HG02852 (cell line): ENCODE data around the gene SOX8.
"Not testable (repeated sequence)": the region's sequence is repeated elsewhere in the genome, so short reads cannot be mapped to it uniquely, and the experiment has no call there.

Experiments
- ATAC-seq: cut with Tn5 transposase; IDR thresholded peaks from one replicate; pipeline ENCODE4 v1.9.1; 2021; ENCODE audit warnings: mild to moderate bottlenecking, moderate library complexity; ENCODE audit not compliant: unreplicated experiment

The SOX8 gene

DNA sequence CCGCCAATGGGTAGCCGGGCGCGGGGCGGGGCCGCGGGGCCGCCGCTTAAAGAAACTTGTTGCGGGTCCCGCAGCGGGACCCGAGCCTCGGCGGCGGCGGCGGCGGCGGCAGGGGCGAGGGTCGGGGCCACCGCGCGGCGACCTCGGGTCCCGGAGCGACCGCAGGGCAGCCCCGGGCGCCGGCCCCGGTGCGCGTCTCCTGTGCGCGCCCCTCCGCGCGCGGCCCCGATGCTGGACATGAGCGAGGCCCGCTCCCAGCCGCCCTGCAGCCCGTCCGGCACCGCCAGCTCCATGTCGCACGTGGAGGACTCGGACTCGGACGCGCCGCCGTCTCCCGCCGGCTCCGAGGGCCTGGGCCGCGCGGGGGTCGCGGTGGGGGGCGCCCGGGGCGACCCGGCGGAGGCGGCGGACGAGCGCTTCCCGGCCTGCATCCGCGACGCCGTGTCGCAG is at the start of gene SOX8:
TSS of gene SOX8 (plus strand) at position 76 of the 450 bp plus-strand sequence. CDS start at position 229, 153 bp downstream.
- no peak for ATAC-seq

- no peak for ATAC-seq
Measured at GRCh38 chr16:932831-933330, 48.7 kb upstream of the SOX8 start.

DNA sequence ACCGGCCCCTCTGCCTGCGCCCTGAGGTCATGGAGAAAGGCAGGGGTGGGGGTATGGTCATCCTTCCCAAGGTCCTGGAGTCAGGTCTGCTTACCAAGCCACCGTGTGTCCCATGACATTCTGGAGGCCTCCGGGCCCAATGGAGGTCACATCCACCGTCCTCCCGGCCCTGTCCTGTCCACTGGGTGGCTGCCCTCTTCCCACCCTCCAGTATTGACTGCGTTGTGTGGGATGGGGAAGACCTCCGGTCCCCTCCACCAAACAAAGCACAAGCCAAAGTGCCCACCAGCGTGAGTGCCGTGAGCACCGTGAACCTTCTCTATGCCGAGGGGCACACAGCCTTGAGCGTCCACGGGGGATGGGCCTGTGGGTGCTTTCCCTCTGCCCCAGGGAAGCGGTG is 48.0 kb upstream of the SOX8 start:
- no peak for ATAC-seq

GRCh38 chr16:934178-934577 is 47.4 kb upstream of the SOX8 start:
- ATAC-seq = no peak

- no peak for ATAC-seq
Measured at GRCh38 chr16:935684-936083, 45.9 kb upstream of the SOX8 start.

GRCh38 chr16:937311-937710 is 44.3 kb upstream of the SOX8 start:
- ATAC-seq = no peak

- ATAC-seq = no peak
Measured at GRCh38 chr16:937723-938122, 43.8 kb upstream of the SOX8 start.

GRCh38 chr16:938136-938535 is 43.4 kb upstream of the SOX8 start:
- ATAC-seq = no peak

GRCh38 chr16:938752-939151 is 42.8 kb upstream of the SOX8 start:
- ATAC-seq = no peak

DNA sequence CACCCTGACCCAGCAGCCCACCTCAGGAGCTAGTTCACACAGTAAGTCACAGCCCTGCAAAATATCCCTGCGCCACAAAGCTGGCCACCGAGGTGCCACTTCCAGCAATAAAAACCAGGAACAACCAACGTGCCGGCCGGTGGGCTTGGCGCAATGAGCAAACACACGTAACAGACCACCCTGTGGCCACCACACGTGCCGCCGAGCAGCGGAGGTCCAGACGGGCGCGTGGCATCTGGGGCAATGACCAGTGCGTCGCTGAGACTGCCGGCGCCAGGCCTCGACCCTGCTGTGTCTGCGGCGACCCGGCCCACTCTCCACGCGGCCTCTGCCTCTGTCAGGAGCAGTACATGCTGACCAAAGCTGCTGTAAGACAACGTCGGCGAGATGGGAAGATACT is 42.3 kb upstream of the SOX8 start:
- no peak for ATAC-seq

DNA sequence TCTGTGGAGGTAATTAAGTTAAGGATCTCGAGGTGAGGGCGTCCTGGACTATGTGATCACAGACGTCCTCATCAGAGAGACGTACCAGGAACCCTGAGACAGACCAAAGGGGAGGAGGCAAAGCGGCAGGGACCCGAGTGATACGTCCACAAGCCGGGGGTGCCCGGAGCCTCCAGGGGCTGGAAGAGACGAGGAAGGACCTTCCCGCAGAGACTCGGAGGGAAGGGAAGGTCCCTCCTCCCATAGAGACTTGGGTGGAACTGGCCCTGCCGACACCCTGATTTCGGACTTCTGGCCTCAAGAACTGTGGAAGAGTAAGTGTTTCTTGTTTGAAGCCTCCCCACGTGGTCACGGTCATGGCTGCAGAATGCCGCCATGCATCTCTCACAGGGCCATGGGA is 41.6 kb upstream of the SOX8 start:
- no peak for ATAC-seq

DNA sequence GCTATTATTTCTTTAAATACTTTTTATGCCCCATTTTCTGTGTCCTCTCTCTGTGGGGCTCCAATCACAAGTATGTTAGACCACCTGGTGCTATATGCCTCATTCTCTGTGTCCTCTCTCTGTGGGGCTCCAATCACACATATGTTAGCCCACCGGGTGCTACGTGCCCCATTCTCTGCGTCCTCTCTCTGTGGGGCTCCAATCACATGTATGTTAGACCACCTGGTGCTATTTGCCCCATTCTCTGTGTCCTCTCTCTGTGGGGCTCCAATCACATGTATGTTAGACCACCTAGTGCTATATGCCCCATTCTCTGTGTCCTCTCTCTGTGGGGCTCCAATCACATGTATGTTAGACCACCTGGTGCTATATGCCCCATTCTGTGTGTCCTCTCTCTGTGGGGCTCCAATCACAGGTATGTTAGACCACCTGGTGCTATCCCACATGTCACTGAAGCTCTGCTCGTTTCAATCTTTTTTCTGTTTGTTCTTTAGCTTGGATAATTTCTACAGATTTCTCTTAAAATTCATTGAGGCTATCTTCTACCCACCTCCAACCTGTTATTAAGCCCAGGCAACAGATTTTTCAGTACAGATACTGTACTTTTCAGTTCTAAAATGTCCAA is 39.0 kb upstream of the SOX8 start:
- ATAC-seq = no peak

DNA sequence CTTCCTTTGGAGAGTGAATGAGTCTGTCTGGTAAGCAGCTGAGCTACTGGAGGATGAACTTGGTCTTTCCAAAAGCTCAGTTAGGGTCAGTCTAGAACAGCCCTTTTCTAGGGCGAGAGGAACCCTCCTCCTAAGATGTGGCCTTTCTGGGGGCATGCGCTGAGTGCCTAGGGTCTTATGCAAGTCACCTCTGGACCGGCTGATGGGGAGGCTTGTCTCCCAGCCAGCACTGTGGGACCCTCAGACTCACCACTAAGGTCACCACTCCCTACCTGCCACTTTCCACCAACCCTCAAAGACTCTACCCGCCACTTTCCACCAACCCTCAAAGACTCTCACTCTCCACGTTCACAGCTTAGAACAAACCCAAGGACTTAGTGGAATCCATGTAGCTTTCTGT is 37.6 kb upstream of the SOX8 start:
- no peak for ATAC-seq

GRCh38 chr16:945271-946047 is 36.1 kb upstream of the SOX8 start:
- no peak for ATAC-seq

- ATAC-seq = no peak
Measured at GRCh38 chr16:946048-946395, 35.5 kb upstream of the SOX8 start.

DNA sequence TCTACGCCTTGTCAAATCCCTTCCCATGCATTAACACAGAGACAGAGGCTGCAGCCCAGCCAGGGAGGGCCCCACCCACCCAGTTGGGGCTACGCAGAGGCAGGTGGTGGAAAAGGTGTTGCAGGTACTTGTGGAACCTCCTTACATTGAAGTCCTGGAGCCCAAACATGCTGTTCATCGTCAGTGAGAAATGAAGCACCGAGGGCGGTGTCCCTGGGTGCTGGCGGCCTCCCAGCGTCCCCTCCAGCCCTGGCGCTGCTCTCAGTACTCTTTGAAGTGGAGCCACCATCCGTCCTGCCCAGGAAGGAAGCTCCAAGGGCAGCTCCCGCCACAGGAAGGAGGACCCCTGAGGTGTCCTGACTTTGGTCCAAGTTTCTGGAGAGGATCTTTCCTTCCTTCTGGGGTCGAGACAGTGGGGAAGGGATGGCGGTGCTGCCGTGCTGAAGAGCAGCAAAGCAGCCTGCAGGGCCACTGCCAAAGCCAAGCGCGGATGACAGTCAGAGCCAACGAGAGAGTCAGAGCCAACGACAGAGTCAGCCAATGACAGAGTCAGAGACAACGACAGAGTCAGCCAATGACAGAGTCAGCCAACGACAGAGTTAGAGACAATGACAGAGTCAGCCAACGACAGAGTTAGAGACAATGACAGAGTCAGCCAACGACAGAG is 34.2 kb upstream of the SOX8 start:
- ATAC-seq = no peak

DNA sequence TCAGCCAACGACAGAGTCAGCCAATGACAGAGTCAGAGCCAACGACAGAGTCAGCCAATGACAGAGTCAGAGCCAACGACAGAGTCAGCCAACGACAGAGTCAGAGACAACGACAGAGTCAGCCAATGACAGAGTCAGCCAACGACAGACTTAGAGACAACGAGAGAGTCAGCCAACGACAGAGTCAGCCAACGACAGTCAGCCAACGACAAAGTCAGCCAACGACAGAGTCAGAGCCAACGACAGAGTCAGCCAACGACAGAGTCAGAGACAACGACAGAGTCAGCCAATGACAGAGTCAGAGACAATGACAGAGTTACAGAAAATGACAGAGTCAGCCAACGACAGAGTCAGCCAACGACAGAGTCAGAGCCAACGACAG is 33.7 kb upstream of the SOX8 start:
- not testable (repeated sequence) for ATAC-seq

- ATAC-seq = not testable (repeated sequence)
Measured at GRCh38 chr16:948767-949166, 32.8 kb upstream of the SOX8 start.

- ATAC-seq = not testable (repeated sequence)
Measured at GRCh38 chr16:950733-951573, 30.6 kb upstream of the SOX8 start.

GRCh38 chr16:951660-952301 is 29.8 kb upstream of the SOX8 start:
- no peak for ATAC-seq

DNA sequence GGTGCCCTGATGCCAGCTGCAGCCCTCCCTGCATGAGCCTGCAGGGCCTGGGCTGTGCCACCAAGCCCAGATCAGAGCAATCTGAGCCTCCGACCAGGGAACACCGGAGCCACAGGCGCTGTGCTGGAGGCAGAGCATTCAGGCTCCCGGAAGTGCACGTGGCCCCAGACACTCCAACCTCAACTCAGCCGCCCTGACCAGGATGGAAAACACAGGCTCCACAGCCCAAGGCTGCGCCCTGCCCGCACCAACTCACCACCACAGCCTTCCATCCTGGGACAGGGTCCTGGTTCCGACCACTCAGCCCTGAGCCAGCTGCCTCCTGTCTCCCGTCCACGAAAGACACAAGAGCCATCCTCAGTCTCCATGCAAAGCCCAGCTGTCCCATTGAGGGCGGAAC is 29.2 kb upstream of the SOX8 start:
- no peak for ATAC-seq
